Brain microvascular endothelial cell (primary cell): ENCODE data around the gene SLC35G2.
"Not testable (repeated sequence)": the region's sequence is repeated elsewhere in the genome, so short reads cannot be mapped to it uniquely, and the experiment has no call there.

Experiments used
- DNase-seq: peaks from one replicate; pipeline ENCODE4 v3.0.0-alpha.2; 2020
- H3K27ac ChIP-seq: fragments of 250-450 bp; sonication (Bioruptor Pico); 2 replicates; pipeline ENCODE4 v1.5.1; 2020; ENCODE audit warnings: mild to moderate bottlenecking, moderate library complexity
- H3K27me3 ChIP-seq: fragments of 250-450 bp; sonication (Bioruptor Pico); replicated peaks from 2 replicates; pipeline ENCODE4 v1.5.1; 2020; ENCODE audit warnings: mild to moderate bottlenecking
- H3K36me3 ChIP-seq: fragments of 250-450 bp; sonication (Bioruptor Pico); replicated peaks from 2 replicates; pipeline ENCODE4 v1.5.1; 2020; ENCODE audit warnings: mild to moderate bottlenecking
- H3K4me3 ChIP-seq: 2 replicates; pipeline ENCODE4 v1.5.1; 2011; ENCODE audit warnings: low read depth, mild to moderate bottlenecking, control low read depth, low read length, moderate library complexity
- CTCF ChIP-seq: IDR thresholded peaks from 2 replicates; pipeline ENCODE4 v1.5.1; 2011; ENCODE audit warnings: low read depth, mild to moderate bottlenecking, moderate library complexity, low read length, control low read depth, inconsistent platforms; ENCODE audit errors: missing control alignments
- in situ Hi-C: cut with HindIII; loops from 2 replicates; pipeline ENCODE4 v1.10.0; 2017; ENCODE audit warnings: low sequenced_read_pairs, low pct_ligation_motif_present

SLC35G2 gene

GRCh38 chr3:136787349-136787748, 31.6 kb upstream of the SLC35G2 start:
- TF ChIP-seq CTCF = no peak
- peak overlapping the region; percentile 80 for H3K27ac ChIP-seq

GRCh38 chr3:136788154-136788553, 30.8 kb upstream of the SLC35G2 start:
- Histone ChIP-seq H3K36me3 (no peaks in the 10 kb centered on the region), H3K27me3 (no peaks in the 10 kb centered on the region), H3K4me3 (no peak overlapping the region), H3K27ac (no peak overlapping the region)
- in situ Hi-C loops = loop anchor here (25.0 kb wide), 1 partner anchor 199 kb away; no protein-coding TSS in a partner anchor
- no peak for DNase-seq
- TF ChIP-seq CTCF = no peak

More at GRCh38 chr3:136787349-136787748, 31.6 kb upstream of the SLC35G2 start:
- Histone ChIP-seq H3K4me3 (no peak overlapping the region), H3K36me3 (no peaks in the 10 kb centered on the region), H3K27me3 (no peaks in the 10 kb centered on the region)
- peak; percentile 16 for DNase-seq
- in situ Hi-C loops = loop anchor here (25.0 kb wide), 1 partner anchor 200 kb away; no protein-coding TSS in a partner anchor

- TF ChIP-seq CTCF = no peak
- no peaks in the 10 kb centered on the region for H3K27me3 ChIP-seq
- in situ Hi-C loops = loop anchor here (25.0 kb wide), 1 partner anchor 197 kb away; no protein-coding TSS in a partner anchor
Observed at GRCh38 chr3:136789976-136790375, 28.9 kb upstream of the SLC35G2 start.

GRCh38 chr3:136790786-136791185, 28.1 kb upstream of the SLC35G2 start:
- no peak for DNase-seq
- TF ChIP-seq CTCF = no peak
- H3K27ac ChIP-seq = no peak overlapping the region
- H3K27me3 ChIP-seq = no peaks in the 10 kb centered on the region
- no peaks in the 10 kb centered on the region for H3K36me3 ChIP-seq
- no peak overlapping the region for H3K4me3 ChIP-seq
- in situ Hi-C loops = loop anchor here (25.0 kb wide), 1 partner anchor 197 kb away; no protein-coding TSS in a partner anchor

More at GRCh38 chr3:136789976-136790375, 28.9 kb upstream of the SLC35G2 start:
- DNase-seq = no peak
- H3K27ac ChIP-seq = no peak overlapping the region
- no peak overlapping the region for H3K4me3 ChIP-seq
- no peaks in the 10 kb centered on the region for H3K36me3 ChIP-seq

- no peak for DNase-seq
- H3K36me3 ChIP-seq = no peaks in the 10 kb centered on the region
- H3K4me3 ChIP-seq = no peak overlapping the region
- no peaks in the 10 kb centered on the region for H3K27me3 ChIP-seq
- in situ Hi-C loops = loop anchor here (25.0 kb wide), 1 partner anchor 195 kb away; no protein-coding TSS in a partner anchor
- TF ChIP-seq CTCF = no peak
- H3K27ac ChIP-seq = no peak overlapping the region
Observed at GRCh38 chr3:136792556-136793330, 26.2 kb upstream of the SLC35G2 start.

GRCh38 chr3:136801146-136801545, 17.8 kb upstream of the SLC35G2 start:
- in situ Hi-C loops, H3K36me3 ChIP-seq, H3K4me3 ChIP-seq, H3K27me3 ChIP-seq, DNase-seq, H3K27ac ChIP-seq: not testable (repeated sequence)
